NCI-H1436 (cell line): ENCODE results near the gene ATXN2.
"Not testable (repeated sequence)": the region's sequence is repeated elsewhere in the genome, so short reads cannot be mapped to it uniquely, and the experiment has no call there.

Experiments
- DNase-seq: peaks from one replicate; lab custom pipeline; 2025; lab: John Stamatoyannopoulos, UW

Gene ATXN2

DNA sequence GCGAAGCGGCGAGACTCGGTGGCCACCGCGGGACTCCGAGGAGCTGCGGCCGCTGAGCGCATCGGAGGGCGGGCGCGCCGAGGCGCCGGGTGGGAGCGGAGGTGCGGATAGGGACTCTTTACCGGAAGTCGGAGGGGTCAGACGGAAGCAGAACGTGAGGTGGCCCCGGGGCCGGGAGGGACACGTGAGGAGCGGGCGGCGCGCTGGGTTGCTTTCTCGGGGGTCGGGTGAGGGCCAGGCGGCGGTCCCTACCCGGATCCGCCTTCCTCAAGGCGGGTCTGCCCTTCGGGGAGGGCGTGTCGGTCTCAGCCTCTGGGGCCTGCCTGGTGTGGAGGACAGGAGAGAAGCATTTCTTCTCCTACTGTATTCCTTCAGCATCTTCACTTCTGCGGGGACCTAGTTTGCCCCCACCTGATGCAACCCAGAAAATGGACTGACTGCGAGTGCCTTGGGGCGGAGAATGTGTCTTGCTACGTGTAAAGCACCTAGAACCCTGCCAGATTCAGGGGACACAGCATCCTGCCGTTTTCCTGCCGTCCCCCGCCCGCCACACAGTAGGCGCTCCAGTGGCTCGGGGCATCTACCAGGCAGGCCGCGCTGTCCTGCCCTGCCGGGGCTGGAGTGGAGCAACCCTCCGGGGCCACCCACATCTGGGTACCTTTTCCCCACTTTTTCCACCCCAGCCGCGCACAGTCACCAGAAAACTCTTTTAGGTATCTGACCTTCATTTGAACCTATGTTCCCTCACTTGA, 514 bp upstream of the ATXN2 start:
- DNase-seq = peak; percentile 87

DNA sequence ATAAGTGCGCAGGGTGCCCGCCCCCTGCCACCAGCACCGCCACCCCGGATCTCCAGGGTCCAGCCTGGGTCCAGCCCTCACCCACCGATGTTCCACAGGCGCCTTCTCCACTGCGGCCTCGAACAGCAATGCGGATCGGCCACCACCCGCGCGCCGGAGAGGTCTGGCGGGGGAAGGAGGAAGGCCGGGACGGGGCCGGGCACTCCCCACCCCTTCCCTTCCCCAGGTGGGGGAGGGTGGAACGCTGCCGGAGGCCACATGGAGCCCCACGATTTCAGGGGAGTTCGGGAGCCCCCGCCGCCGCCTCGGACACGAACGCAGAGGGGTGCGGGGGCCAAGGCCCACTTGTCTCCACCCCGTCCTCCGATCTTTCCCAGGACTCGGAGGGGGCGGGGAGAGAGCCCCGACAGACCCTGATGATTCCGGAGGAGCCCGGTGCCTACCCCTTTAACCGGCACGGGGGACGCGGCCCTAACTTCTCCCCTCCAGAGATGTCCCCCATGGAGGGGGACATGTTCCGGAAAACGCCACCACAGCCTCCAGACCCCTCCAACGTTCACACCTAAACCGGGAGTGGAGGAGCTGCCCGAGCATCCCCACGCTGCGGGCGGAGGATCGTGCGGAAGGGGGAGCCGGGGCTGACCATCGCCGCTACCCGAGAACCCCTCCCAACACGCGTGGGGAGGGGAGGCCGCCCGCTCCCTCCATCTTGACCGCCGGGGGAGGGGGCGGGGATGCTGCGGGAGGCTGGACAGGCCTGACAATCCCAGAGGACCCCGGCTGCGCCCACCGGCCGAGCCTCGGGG, 1.1 kb downstream of the ATXN2 start:
- peak; percentile 3 for DNase-seq

DNA sequence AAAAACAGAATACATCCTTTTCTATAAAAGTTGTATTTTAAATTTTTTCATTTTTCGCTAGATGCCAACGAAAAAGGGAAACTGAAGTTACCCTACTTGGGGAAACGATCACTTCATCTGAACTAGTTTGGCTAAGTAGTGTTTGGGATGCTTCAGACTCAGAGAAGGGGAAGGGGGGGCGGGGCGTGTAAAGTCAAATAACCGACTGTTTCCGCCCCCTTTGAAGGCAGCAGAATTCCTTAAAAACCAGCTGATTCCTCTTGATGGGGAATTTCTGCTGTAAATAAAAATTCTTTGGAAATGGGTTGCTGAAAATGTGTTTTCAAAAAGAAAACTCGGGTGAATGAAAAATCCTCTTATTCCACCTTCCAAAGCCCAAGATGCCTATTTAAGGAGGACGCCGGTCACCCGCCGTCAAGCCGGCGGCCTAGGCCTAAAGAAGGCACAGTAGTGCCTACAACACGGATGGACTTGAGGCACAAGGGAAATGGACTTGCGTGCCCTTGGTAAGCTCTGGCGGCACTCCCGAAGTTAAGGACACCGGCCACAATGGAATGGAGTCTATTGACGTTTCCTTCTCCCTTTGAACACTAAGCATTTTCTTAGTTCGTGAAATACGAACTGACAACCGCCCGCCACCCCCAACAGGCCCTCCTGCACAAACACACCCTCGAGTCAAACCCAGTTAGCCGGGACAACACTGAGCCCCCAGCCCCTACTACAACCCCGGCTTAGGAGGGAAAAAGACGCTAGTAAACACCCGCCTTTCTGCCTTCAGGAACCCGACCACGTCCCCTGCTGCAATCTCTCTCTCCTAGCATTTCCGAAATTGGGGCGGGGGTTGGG, 1.9 kb downstream of the ATXN2 start:
- peak; percentile 14 for DNase-seq

DNA sequence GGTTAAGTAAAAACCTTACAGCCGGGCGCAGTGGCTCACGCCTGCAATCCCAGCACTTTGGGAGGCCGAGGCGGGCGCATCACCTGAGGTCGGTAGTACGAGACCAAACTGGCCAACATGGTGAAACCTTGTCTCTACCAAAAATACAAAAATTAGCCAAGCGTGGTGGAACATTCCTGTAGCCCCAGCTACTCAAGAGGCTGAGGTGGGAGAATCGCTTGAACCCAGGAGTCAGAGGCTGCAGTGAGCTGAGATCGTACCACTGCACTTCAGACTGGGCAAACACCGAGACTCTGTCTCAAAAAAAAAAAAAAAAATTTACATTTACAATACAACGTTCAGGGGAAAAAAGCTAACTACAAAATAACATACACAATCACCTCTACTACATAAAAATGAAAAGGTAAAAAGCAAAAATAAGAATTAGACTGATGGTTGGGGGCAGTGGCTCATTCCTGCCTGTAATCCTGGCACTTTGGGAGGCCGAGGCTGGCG, 3.7 kb downstream of the ATXN2 start:
- not testable (repeated sequence) for DNase-seq

DNA sequence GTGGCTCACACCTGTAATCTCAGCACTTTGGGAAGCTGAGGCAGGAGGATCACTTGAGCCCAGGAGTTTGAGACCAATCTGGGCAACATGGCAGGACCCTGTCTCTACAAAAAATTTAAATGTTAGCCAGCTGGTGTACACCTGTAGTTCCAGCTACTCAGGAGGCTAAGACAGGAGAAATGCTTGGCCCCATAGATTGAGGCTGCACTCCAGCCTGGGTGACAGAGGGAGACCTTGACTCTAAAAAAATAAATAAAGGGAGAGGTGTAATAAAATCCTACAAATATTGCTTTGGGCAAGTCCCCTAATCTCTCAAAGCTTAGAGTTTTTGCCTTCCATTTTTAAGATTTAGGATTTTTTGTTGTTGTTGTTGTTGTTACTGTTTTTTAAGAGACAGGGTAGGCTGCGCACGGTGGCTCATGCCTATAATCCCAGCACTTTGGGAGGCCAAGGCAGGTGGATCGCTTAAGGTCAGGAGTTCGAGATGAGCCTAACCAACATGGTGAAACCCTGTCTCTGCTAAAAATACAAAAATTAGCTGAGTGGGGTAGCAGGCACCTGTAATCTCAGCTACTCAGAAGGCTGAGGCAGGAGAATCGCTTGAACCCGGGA, 7.6 kb downstream of the ATXN2 start:
- DNase-seq = not testable (repeated sequence)

DNA sequence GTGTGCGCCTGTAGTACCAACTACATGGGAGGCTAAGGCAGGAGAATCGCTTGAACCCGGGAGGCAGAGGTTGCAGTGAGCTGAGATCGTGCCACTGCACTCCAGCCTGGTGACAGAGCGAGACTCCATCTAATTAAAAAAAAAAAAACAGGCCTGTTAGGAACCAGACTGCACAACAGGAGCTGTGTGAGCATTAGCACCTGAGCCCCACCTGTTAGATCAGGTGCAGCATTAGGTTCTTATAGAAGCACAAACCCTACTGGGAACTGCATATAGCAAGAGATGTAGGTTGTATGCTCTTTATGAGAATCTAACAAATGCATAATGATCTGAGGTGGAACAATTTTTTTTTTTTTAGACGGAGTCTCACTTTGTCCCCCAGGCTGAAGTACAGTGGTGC, 8.6 kb downstream of the ATXN2 start:
- DNase-seq = no peak

DNA sequence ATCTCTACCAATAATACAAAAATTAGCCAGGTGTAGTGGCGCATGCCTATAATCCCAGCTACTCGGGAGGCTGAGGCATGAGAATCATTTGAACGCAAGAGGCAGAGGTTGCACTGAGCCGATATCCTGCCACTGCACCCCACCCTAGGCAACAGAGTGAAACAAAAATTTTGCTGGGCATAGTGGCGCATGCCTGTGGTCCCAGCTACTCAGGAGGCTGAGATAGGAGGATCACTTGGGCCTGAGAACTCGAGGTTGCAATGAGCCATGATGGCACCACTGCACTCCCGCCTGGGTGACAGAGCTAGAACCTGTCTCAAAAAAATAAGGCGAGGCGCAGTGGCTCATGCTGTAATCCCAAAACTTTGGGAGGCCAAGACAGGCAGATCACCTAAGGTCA, 9.5 kb downstream of the ATXN2 start:
- DNase-seq = no peak

DNA sequence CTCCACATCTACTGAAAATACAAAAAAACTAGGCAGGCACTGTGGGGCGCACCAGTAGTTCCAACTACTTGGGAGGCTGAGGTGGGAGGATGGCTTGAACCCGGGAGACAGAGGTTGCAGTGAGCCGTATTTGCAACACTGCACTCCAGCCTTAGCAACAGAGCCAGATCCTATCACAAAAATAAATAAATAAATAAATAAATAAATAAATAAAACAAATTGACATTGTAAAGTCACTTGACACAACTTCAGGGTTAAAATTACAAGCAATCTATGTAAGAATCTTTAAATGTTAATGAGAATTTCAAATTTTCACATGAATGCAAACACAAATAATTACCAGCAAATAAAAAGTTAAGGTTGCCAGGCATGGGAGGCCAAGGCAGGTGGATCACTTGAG, 11.1 kb downstream of the ATXN2 start:
- no peak for DNase-seq

DNA sequence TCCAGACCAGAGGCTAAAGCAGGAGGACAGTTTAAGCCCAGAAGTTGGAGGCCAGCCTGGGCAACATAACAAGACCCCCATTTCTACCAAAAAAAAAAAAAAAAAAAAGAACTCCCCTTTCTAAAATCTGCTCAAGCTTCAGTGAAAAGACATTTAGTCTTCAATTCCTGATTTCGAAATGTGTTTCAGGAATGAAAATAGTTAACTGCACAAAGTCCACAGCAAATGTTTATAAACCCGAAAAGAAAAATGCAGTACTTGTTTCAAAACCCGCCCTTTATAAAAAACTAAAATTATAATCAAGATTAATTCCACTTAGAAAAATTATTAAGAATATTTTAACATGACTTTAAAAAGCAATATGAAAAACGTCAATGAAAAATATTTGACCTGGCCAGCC, 12.1 kb downstream of the ATXN2 start:
- DNase-seq = no peak

DNA sequence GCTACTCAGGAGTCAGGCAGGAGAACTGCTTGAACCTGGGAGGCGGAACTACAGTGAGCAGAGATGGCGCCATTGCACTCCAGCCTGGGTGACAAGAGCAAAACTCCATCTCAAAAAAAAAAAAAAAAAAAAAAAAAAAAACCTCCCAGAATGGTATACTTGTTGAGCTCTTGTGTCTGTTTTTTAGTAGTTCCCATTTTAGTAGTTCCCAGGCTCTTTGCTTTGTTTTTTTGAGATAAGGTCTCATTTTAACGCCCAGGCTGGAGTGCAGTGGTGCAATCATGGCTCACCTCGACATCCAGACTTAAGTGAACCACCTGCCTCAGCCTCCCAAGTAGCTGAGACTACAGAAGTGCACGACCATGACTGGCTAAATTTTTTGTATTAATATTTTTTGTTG, 13.4 kb downstream of the ATXN2 start:
- DNase-seq = no peak

DNA sequence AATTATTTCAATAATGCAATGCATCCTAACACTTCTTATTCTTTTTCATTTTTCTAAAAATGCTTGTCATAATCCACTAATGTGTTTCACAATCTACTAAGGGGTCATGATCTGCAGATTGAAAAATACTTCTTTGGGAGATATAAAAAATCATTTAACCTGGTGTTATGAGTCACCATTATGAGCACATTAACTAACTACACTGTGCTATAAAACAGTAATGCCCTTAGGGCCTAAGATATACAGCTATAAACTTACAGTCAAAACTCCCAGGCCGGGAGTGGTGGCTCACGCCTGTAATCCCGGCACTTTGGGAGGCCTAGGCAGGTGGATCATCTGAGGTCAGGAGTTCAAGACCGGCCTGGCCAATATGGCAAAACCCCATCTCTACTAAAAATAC, 14.2 kb downstream of the ATXN2 start:
- no peak for DNase-seq

DNA sequence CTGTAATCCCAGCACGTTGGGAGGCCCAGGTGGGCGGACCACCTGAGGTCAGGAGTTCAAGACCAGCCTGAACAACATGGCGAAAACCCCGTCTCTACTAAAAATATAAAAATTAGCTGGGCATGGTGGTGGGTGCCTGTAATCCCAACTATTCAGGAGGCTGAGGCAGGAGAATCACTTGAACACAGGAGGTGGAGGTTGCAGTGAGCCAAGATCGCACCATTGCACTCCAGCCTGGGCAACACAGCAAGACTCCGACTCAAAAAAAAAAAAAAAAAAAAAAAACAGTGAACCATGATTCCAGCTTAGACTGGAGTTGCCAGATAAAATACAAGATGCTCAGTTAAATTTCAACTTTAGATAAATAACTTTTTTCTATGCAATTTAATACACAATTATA, 15.6 kb downstream of the ATXN2 start:
- DNase-seq = not testable (repeated sequence)

DNA sequence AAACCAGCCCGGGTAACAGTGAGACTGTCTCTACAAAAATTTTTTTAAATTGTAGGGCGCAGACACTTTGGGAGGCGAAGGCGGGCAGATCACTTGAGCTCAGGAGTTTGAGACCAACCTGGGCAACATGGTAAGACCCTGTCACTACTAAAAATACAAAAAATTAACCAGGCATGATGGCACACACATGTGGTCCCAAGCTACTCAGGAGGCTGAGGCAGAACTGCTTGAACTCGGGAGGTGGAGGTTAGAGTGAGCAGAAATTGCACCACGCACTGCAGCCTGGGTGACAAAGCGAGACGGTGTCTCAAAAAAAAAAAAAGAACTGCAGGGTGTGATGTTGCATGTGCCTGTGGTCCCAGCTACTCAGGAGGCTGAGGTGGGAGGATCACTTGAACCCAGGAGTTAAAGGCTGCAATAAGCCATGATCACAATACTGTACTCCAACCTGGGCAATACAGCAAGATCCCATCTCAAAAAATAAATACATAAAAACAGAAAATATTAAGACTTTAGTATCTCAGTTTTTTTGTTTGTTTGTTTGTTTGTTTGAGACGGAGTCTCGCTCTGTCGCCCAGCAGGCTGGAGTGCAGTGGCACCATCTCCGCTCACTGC, 16.9 kb downstream of the ATXN2 start:
- DNase-seq = no peak

DNA sequence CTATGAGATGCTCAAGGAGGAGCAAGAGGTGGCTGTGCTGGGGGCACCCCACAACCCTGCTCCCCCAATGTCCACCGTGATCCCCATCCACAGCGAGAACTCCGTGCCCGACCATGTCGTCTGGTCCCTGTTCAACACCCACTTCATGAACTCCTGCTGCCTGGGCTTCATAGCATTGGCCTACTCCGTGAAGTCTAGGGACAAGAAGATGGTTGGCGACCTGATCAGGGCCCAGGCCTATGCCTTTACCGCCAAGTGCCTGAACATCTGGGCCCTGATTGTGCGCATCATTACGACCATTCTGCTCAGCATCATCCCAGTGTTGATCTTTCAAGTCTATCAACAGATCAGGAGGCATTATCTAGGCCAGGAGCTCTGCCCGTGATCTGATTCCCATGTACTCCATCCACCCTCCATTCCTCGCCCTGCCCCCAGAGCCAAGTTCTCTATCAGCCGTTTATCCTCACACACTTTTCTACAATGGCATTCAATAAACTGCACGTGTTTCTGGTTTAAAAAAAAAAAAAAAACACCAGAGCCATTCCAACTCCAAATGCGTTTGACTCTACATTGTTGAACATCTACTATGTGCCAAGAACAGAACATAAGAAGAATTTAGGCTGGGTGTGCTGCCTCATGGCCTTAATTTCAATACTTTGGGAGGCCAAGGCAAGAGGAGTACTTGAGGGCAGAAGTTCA, 17.5 kb downstream of the ATXN2 start:
- DNase-seq = no peak

DNA sequence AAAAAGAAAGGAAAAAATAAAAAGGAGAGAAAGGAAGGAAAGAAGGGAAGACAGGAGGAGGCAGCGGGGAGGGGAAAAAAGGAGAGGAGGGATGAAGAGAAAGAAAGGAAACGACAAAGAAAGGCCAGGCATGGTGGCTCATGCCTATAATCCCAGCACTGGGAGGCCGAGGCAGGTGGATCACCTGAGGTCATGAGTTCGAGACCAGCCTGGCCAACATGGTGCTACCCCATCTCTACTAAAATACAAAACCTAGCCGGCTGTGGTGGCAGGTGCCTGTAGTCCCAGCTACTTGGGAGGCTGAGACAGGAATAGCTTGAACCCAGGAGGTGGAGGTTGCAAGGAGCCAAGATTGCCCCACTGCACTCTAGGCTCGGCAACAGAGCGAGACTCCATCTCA, 18.4 kb downstream of the ATXN2 start:
- no peak for DNase-seq

DNA sequence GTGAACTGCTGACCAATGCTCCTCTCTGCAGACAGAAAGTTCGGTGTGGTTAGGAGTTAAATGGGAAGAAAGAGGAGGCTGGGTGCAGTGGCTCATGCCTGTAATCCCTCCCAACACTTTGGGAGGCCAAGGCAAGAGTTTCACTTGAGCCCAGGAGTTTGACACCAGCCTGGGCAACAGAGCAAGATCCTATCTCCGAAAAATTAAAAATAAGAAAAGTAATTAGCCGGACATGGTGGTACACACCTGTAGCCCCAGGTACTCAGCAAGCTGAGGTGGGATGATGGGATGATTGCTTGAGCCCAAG, 19.0 kb downstream of the ATXN2 start:
- DNase-seq = no peak

DNA sequence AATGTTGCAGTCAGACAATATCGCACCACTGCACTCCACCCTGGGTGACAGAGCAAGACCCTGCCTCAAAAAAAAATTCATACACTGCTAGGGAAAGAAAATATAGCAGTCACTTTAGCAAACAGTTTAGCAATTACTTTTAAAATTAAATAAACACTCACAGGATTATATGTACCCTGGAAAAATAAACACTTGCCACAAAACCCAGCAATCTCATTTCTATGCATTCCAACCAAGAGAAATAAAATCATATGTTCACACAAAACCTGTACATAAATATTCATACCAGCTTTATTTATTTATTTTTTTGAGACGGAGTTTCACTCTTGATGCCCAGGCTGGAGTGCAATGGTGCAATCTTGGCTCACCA, 20.2 kb downstream of the ATXN2 start:
- DNase-seq = no peak

DNA sequence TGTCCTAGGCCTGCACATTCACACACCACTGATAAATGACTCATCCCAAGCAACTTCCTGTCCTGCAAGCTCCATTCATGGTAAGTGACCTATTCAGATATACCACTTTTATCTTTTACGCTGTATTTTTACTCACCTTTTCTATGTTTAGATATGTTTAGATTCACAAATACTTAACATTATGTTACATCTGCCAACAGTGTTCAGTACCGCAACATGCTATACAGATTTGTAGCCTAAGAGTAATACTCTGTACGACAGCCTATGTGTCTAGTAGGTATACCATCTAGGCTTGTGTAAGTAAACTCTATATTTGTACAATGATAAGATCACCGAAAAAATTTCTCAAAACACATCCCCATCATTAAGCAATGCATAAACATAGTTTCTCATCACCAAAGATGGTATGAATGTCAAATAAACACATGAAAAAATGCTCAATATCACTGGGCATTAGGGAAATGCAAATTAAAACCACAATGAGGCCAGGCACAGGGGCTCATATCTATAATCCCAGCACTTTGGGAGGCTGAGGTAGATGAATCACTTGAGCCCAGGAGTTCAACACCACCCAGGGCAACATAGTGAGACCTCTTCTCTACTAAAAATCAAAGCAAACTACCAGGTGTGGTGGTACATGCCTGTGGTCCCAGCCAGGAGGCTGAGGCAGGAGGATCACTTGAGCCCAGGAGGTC, 20.7 kb downstream of the ATXN2 start:
- DNase-seq = no peak

DNA sequence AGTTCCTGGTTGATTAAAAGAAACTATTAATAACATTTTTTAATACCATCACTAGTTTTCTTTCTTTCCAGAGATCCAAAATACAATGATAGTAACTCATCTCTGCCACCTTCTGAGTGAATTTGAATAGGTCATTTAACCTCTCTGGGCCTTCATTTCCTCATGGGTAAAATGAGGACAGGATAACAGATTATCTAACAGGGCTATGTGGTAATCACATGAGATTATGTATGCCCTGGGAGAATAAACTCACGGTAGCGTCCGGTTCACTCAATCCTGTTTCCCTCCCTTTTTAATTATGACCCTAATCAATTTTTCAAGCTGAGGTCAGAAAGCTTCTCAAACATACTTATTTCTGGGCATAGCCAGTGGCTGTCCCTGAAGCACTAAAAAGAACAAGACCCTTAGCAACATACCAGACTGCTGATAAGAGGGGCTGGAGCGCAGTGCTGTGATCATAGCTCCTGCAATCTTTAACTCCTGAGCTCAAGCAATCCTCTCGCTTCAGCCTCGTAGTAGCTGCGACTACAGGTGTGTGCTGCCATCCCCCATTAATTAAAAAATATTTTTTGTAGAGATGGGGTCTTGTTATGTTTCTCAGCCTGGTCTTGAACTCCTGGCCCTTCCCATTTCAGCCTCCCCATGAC, 24.2 kb downstream of the ATXN2 start:
- DNase-seq = no peak

DNA sequence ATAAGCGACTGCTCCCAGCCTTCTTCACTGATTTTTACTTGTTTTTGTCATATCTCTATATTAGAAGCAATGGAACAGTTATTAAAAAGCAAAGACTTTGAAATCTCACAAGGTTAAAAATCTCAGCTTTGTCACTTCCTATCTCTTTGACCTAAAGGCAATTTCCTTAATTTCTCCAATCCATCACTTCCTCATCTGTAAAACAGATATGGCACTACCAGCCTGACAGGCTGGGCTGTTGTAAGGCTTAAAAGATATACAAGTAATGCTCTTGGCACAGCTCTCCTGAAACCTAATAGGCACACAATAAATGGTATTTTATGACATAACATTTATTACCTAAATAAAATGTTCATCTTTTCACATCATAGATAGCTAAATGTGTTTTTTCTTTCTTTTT, 25.6 kb downstream of the ATXN2 start:
- DNase-seq = no peak
